Measurements from ENCODE around the gene MYO1H. TPM values are rescaled to one million over a fixed set of nuclear protein-coding genes. Genes with fewer than 3 reads are reported as not detected.
A peak's percentile ranks its signal among the peaks of the same experiment; 100 is the strongest.

Gene MYO1H
- total and polyA plus RNA-seq, 8 donors, result 0.20 to 0.93 (median 0.32) TPM

- intact Hi-C loops (cut with DNase I), result no loop called here
- no peak for TF ChIP-seq CTCF (IDR thresholded peaks at IDR 0.05)
- Histone ChIP-seq H3K9me3 (no peaks in the 10 kb centered on the region), H3K27me3 (no peaks in the 10 kb centered on the region), H3K36me3 (peaks cover 0 to 38% of the 10 kb centered on the region in 2 donors), H3K4me1 (peaks cover 0 to 3% of the 10 kb centered on the region in 2 donors), H3K4me3 (no peak overlapping the region), H3K27ac (peak overlapping the region; percentile 2 to 72)
- peak in 2 of 4 donors; percentile 43 to 65 for DNase-seq
- ATAC-seq, result peak; percentile 91
These were observed 96.1 kb downstream of the MYO1H start for GRCh38 chr12:109443794-109444193.

- Histone ChIP-seq H3K36me3 (peaks cover 0 to 43% of the 10 kb centered on the region in 2 donors), H3K4me1 (peaks cover 0 to 3% of the 10 kb centered on the region in 2 donors), H3K9me3 (no peaks in the 10 kb centered on the region), H3K27ac (peak overlapping the region; percentile 2 to 72), H3K4me3 (no peak overlapping the region), H3K27me3 (no peaks in the 10 kb centered on the region)
- ATAC-seq, result peak; percentile 66
- peak in 1 of 4 donors; percentile 37 for DNase-seq
- intact Hi-C loops (cut with DNase I), result no loop called here
- TF ChIP-seq CTCF (IDR thresholded peaks at IDR 0.05), result no peak
These were observed 96.6 kb downstream of the MYO1H start for GRCh38 chr12:109444259-109444658.

GRCh38 chr12:109445191-109445609 is 97.5 kb downstream of the MYO1H start:
- intact Hi-C loops (cut with DNase I), result no loop called here
- no peaks in the 10 kb centered on the region for H3K27me3 ChIP-seq
- TF ChIP-seq CTCF (IDR thresholded peaks at IDR 0.05), result no peak
- H3K4me3 ChIP-seq, result no peak overlapping the region
- DNase-seq (no peak), ATAC-seq (no peak)
- peaks cover 0 to 52% of the 10 kb centered on the region in 2 donors for H3K36me3 ChIP-seq
- peaks cover 0 to 3% of the 10 kb centered on the region in 2 donors for H3K4me1 ChIP-seq
- H3K27ac ChIP-seq, result peak overlapping the region in 1 of 2 donors; percentile 72
- no peaks in the 10 kb centered on the region for H3K9me3 ChIP-seq

- no peak for ATAC-seq
- intact Hi-C loops (cut with DNase I), result no loop called here
These were observed 99.2 kb downstream of the MYO1H start for GRCh38 chr12:109446869-109447268.

GRCh38 chr12:109447482-109447881 is 99.8 kb downstream of the MYO1H start:
- peaks cover 0 to 75% of the 10 kb centered on the region in 2 donors for H3K36me3 ChIP-seq
- TF ChIP-seq CTCF (IDR thresholded peaks at IDR 0.05), result no peak
- DNase-seq (no peak), ATAC-seq (no peak)
- H3K27ac ChIP-seq, result no peak overlapping the region
- no peak overlapping the region for H3K4me3 ChIP-seq
- H3K9me3 ChIP-seq, result no peaks in the 10 kb centered on the region
- H3K27me3 ChIP-seq, result no peaks in the 10 kb centered on the region
- H3K4me1 ChIP-seq, result peaks cover 0 to 3% of the 10 kb centered on the region in 2 donors
- intact Hi-C loops (cut with DNase I), result no loop called here

More at GRCh38 chr12:109446869-109447268, 99.2 kb downstream of the MYO1H start:
- H3K27me3 ChIP-seq, result no peaks in the 10 kb centered on the region
- H3K4me1 ChIP-seq, result peaks cover 0 to 3% of the 10 kb centered on the region in 2 donors
- H3K4me3 ChIP-seq, result no peak overlapping the region
- H3K9me3 ChIP-seq, result no peaks in the 10 kb centered on the region
- no peak overlapping the region for H3K27ac ChIP-seq
- TF ChIP-seq CTCF (IDR thresholded peaks at IDR 0.05), result no peak
- DNase-seq, result no peak
- H3K36me3 ChIP-seq, result peaks cover 0 to 69% of the 10 kb centered on the region in 2 donors

Measured in left lung (tissue), 10 donors.